OCI-LY3 (cell line): Measurements from ENCODE around the gene VPS13A.

Source experiments
- EZH2phosphoT487 ChIP-seq: fragments of 200-600 bp; shearing (Covaris generic); IDR thresholded peaks from 2 replicates; pipeline ENCODE4 v1.6.1; 2018; ENCODE audit warnings: antibody characterized with exemption, mixed run types, low read depth
- TF ChIP-seq, protein P1 (sequence below): fragments of 200-600, 300-600 bp; sonication (generic); IDR thresholded peaks from 2 replicates; pipeline ENCODE4 v1.5.1; 2014; ENCODE audit warnings: antibody characterized with exemption, low read length, low read depth

DNA sequence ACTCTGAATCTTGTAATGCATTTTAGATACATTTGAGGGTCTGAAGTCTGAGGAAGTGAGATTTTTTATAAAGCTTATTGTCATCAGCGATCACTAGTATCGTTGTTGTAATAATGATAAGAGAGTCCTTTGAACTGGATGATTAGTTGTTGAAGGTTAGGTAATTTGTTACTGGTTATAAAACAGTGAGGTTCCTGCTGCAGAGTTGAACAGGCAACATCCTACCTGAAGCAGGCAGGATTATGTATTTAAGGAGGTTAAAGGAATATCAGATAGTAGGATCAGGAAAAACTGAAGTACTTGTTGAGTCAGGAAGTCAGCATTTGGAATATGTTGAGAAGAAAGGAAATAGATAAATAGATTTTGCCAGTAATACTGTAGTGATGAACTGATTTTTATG lies 106.7 kb downstream of the VPS13A start:
- TF ChIP-seq, protein P1, sequence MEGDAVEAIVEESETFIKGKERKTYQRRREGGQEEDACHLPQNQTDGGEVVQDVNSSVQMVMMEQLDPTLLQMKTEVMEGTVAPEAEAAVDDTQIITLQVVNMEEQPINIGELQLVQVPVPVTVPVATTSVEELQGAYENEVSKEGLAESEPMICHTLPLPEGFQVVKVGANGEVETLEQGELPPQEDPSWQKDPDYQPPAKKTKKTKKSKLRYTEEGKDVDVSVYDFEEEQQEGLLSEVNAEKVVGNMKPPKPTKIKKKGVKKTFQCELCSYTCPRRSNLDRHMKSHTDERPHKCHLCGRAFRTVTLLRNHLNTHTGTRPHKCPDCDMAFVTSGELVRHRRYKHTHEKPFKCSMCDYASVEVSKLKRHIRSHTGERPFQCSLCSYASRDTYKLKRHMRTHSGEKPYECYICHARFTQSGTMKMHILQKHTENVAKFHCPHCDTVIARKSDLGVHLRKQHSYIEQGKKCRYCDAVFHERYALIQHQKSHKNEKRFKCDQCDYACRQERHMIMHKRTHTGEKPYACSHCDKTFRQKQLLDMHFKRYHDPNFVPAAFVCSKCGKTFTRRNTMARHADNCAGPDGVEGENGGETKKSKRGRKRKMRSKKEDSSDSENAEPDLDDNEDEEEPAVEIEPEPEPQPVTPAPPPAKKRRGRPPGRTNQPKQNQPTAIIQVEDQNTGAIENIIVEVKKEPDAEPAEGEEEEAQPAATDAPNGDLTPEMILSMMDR = no peak
- no peak for TF ChIP-seq EZH2phosphoT487
